ENCODE results near the gene ERLIN1.
"Not testable (repeated sequence)": the region's sequence is repeated elsewhere in the genome, so short reads cannot be mapped to it uniquely, and the experiment has no call there.

The ERLIN1 gene

DNA sequence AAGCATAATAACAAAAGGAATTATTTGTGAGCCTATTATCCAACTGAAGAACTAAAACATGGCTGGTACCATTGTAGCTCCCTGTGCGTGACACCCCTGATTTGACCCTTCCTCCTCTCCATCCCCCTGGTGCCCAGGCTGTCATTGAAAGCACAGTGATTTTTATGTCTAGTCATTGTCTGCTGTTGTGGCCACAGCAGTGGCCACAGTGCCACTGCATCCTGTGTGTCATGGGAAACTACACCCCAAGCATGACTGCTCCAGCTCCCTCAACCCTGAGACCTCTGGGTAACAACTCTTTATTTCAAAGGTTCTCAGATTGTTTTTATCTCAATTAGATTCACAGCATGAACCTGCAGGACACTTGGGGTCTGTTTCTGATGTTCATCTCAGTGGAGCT is 52.0 kb downstream of the ERLIN1 start:
- no peak for DNase-seq (ENCODE audit: low spot score)

DNA sequence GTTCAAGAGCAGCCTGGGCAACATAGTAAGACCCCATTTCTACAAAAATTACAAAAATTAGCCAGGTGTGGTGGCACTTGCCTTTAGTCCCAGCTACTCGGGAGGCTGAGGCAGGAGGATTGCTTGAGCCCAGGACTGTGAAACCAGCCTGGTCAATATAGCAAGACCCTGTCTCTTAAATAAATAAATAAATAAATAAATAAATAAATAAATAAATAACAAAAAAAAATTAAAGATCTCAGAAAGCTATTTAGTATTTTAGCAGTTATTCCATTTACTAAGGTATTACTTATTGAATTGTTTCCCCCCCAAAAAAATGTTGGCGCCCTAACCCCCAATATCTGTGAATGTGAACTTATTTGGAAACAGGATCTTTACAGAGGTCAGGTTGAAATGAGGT is 53.4 kb downstream of the ERLIN1 start:
- no peak for DNase-seq (ENCODE audit: low spot score)

GRCh38 chr10:100131571-100131970 is 54.3 kb downstream of the ERLIN1 start:
- DNase-seq (ENCODE audit: low spot score) = no peak

- DNase-seq (ENCODE audit: low spot score) = no peak
Measured at GRCh38 chr10:100130831-100131230, 55.0 kb downstream of the ERLIN1 start.

DNA sequence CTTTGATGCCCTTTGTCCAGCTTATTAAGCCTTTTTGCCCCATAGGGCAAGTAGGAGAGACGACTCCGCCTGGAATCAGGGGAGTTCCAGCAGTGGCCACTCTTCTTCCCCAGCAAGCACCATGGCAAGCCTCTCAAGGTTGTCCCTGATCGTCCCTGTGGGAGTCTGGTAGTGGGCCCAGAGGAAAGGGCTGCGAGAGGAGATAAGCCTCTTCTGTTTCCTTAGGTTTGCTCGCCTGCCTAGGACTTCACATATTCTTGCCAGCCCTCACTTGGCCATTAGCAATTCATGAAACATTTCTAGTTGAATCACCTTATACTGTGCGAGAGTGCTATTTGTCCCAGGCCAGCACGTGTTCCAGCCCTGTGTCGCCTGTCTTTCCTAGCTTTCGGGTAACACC is 56.4 kb downstream of the ERLIN1 start:
- DNase-seq (ENCODE audit: low spot score) = no peak

- DNase-seq (ENCODE audit: low spot score) = no peak
Measured at GRCh38 chr10:100128951-100129350, 56.9 kb downstream of the ERLIN1 start.

DNA sequence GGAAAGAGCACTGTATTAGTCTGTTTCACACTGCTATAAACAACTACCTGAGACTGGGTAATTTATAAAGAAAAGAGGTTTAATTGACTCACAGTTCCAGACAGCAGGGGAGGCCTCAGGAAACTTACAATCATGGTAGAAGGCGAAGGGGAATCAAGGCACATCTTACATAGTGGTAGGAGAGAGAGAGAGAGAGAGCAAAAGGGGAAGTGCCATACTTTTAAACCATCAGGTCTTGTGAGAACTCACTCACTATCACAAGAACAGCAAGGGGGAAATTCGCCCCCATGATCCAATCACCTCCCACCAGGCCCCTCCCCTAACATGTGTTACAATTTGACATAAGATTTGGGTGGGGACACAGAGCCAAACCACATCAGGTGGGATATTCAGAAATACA is 60.5 kb downstream of the ERLIN1 start:
- DNase-seq (ENCODE audit: low spot score) = not testable (repeated sequence)

DNA sequence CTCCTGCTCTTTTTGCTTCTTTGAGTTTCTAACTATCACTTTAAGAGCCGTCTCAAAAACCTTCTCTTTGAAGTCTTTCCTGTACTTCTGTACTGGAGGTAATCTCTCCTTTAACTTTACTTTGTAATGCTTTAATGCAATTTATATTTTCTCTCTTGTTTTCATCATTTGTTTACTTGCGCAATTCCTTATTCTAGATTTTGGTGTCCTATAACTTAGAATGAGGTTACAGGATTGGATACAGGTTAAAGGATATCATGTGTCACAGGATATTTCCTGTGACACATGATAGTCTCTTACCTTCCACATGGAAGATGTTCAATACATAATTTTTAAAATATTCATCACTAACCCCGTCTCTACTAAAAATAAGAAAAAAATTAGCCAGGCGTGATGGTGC is 61.7 kb downstream of the ERLIN1 start:
- no peak for DNase-seq (ENCODE audit: low spot score)

GRCh38 chr10:100122780-100123179 is 63.0 kb downstream of the ERLIN1 start:
- DNase-seq (ENCODE audit: low spot score) = no peak

GRCh38 chr10:100120550-100120949 is 65.3 kb downstream of the ERLIN1 start:
- no peak for DNase-seq (ENCODE audit: low spot score)

DNA sequence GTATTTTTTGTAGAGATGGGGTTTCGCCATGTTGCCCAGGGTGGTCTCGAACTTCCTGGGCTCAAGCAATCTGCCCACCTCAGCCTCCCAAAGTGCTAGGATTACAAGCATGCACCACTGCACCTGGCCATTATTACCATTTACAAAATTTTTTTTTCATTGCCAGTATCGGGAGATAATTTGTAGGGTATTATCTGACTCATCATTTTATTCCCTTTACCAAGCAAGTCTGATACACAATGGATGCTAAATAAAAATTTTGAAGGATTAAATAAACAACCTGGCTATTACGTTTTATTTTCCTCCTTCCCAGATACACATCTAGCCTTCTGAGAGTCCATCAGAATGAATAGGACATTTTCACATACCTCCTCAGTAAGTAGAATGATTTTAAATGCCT is 66.1 kb downstream of the ERLIN1 start:
- DNase-seq (ENCODE audit: low spot score) = no peak

- no peak for DNase-seq (ENCODE audit: low spot score)
Measured at GRCh38 chr10:100114976-100115770, 70.7 kb downstream of the ERLIN1 start.

- no peak for DNase-seq (ENCODE audit: low spot score)
Measured at GRCh38 chr10:100114460-100114859, 71.4 kb downstream of the ERLIN1 start.

GRCh38 chr10:100109670-100110069 is 76.2 kb downstream of the ERLIN1 start:
- no peak for DNase-seq (ENCODE audit: low spot score)

GRCh38 chr10:100106865-100107264 is 79.0 kb downstream of the ERLIN1 start:
- no peak for DNase-seq (ENCODE audit: low spot score)

GRCh38 chr10:100104300-100104699 is 81.5 kb downstream of the ERLIN1 start:
- no peak for DNase-seq (ENCODE audit: low spot score)

DNA sequence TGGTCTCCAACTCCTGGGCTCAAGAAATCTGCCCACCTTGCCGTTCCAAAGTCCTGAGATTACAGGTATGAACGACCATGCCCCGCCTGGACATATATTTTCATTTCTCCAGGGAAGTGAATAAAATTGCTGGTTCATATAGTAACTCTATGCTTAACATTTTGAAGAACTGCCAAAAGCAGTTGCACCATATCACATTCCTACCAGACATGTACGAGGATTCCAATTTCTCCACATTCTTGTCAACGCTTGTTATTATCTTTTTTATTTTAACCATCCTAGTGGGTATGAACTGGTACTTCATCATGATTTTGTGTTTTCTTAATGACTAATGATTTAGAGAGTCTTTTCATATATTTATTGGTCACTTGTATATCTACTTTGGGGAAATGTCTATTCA is 82.2 kb downstream of the ERLIN1 start:
- DNase-seq (ENCODE audit: low spot score) = no peak

GRCh38 chr10:100101192-100102076 is 84.4 kb downstream of the ERLIN1 start:
- DNase-seq (ENCODE audit: low spot score) = peak; percentile 91

- peak; percentile 67 for DNase-seq (ENCODE audit: low spot score)
Measured at GRCh38 chr10:100100651-100101184, 85.1 kb downstream of the ERLIN1 start.

Measured in HuH-7.5 (cell line).